GM12865 (cell line): ENCODE results near the gene PLCL2.

Experiments used
- DNase-seq: peaks from one replicate; pipeline ENCODE4 v3.0.0; 2010; ENCODE audit warnings: low read depth
- H3K4me3 ChIP-seq: 2 replicates; pipeline ENCODE4 v1.5.1; 2011; ENCODE audit warnings: mild to moderate bottlenecking, low read depth, low read length, control low read depth
- TF ChIP-seq, protein P1 (sequence below): IDR thresholded peaks from 2 replicates; pipeline ENCODE4 v1.5.1; 2011; ENCODE audit warnings: low read length, control low read depth, low read depth, inconsistent platforms; ENCODE audit not compliant: insufficient read depth; ENCODE audit errors: missing control alignments

PLCL2 gene

DNA sequence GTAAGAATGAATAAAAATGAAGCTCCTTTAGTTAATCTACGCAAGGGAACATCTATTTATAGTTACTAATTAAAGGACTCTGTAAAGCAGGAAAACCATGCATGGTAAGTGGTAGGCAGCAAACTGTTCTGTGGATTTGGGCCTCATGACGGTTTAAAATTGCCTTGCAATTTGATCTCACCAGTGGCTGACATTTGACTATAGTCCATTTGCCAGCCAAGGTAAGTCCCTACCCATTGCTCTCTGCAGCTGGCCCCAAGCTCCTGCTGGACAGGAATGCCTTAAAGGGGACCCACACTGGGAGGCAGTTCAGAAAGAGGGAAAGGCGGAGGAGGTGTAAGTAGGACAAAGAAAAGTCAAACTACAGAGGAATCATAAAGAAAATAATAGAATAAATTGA, 203.3 kb downstream of the PLCL2 start:
- no peak for DNase-seq
- TF ChIP-seq, protein P1, sequence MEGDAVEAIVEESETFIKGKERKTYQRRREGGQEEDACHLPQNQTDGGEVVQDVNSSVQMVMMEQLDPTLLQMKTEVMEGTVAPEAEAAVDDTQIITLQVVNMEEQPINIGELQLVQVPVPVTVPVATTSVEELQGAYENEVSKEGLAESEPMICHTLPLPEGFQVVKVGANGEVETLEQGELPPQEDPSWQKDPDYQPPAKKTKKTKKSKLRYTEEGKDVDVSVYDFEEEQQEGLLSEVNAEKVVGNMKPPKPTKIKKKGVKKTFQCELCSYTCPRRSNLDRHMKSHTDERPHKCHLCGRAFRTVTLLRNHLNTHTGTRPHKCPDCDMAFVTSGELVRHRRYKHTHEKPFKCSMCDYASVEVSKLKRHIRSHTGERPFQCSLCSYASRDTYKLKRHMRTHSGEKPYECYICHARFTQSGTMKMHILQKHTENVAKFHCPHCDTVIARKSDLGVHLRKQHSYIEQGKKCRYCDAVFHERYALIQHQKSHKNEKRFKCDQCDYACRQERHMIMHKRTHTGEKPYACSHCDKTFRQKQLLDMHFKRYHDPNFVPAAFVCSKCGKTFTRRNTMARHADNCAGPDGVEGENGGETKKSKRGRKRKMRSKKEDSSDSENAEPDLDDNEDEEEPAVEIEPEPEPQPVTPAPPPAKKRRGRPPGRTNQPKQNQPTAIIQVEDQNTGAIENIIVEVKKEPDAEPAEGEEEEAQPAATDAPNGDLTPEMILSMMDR = no peak
- H3K4me3 ChIP-seq = no peak overlapping the region

DNA sequence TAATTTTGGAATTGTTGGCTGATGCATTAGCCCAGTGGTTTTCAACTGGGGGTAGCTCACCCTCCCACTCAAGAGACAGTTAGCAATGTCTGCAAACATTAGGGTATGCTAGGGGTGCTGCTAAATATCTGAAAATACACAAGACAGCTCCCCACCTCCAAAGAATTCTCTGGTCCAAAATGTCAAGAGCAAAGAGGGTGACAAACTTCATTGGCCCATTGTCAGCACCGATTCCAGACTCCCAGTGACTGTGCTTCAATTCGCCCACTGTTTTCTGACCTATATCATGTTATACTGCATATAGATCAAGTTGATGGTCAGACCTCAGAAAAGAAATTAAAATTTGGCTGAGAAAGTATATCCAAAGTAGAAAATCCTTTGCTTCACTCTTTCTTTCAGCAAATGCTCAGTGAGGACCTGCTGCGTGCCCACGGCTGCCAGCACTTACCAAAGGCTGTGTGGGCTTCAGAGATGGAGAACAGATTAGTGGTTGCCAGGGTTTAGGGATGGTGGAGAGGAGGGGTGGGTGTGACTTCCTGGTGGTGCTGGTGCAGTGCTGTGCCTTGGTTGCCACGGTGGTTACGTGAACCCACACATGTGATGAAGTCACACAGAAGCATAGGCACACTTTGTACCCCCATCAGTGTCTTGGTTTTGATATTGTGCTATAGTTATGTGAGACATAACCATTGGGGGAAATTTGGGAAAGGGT, 204.0 kb downstream of the PLCL2 start:
- TF ChIP-seq, protein P1 = no peak
- no peak for DNase-seq

DNA sequence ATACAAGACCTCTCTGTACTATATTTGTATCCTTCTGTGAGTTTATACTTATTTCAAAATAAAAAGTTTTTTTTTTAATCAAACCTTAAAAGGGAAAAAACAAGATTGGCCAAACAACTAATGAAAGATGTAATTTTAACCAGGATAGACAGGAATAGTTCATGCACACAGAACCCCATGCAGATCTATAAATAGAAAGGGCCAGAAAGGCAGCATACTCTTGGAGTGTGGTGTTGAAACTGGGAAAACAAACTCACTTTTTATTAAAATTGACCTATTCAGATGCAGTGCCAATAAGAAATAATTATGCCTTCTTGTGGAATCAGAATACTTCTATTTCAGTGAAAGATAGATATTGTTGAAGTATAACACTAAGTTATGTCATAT, 204.6 kb downstream of the PLCL2 start:
- no peak for DNase-seq
- TF ChIP-seq, protein P1 = no peak
- H3K4me3 ChIP-seq = no peak overlapping the region

More for the DNA sequence above, 204.0 kb downstream of the PLCL2 start:
- no peak overlapping the region for H3K4me3 ChIP-seq

GRCh38 chr3:17090280-17090983, 205.7 kb downstream of the PLCL2 start:
- TF ChIP-seq, protein P1 = no peak
- no peak for DNase-seq
- H3K4me3 ChIP-seq = no peak overlapping the region

DNA sequence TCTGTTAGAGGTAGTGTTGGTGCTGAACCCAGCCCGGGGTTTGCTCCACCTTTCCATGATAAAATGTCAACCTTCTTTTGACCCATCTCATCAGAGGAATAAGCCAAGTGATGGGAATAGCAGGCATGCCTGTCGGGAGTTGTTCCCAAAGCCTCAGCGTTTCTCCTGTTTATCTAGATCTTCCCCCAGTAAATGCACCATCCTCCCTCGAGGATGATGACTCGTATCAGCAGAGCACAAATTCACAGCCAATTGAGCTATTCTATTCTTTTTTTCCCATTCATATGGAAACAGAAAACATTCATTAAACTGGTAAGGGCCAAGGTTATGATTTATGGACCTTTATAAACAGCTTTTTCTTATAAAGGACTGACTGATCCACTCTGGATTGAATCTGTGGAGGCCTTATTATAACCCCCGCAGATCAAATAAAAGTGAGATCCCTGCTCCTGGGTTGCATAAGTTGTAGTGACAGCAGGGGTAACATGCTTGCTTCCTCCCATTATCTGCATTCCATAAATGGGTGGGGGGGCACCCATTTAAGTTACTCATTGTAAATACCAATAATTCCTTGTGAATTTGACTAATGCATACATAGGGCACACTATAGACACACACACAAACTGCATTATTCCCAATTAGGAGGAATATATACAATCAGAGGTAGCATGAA, 207.3 kb downstream of the PLCL2 start:
- TF ChIP-seq, protein P1 = no peak
- no peak overlapping the region for H3K4me3 ChIP-seq
- DNase-seq = no peak

DNA sequence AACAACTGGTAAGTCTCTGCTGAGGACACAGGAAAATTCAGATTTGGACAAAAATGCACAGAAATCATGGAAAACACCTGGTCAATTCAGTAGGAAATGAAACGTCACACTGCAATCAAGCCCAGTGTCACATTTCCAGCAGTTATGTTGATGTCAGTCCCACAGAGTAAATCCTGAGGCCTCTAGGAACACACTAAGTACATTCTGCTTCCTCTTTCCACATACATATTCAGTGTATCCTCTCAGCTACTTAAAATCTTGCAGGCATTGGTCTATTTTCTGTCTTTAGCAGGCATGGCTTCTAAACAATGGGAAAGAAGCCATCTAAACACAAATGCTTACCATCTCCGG, 207.8 kb downstream of the PLCL2 start:
- no peak overlapping the region for H3K4me3 ChIP-seq
- DNase-seq = no peak
- TF ChIP-seq, protein P1 = no peak

- TF ChIP-seq, protein P1 = no peak
- DNase-seq = no peak
- H3K4me3 ChIP-seq = no peak overlapping the region
These were observed 209.8 kb downstream of the PLCL2 start for GRCh38 chr3:17094551-17094950.
